Liver (tissue), 9 donors: ENCODE data around the gene CFL1. TPM values are rescaled to one million over a fixed set of nuclear protein-coding genes. Genes with fewer than 3 reads are reported as not detected.

Experiments
- DNase-seq: peaks from one replicate; pipeline ENCODE4 v3.0.0-alpha.2; 2017; ENCODE audit warnings: low spot score
- H3K27ac ChIP-seq, 2 donors: one replicate each; pipeline ENCODE4 v1.7.0; 2013; ENCODE audit warnings: inconsistent platforms in 2 of 2, low read length in 2 of 2, control low read depth in 1 of 2, low read depth in 1 of 2, mild to moderate bottlenecking in 1 of 2
- H3K27me3 ChIP-seq, 4 donors: one replicate each; pipeline versions ENCODE4 v1.6.1 to v1.7.0; 2013; ENCODE audit warnings: low read length in 3 of 4, inconsistent platforms in 1 of 4, mild to moderate bottlenecking in 1 of 4, moderate library complexity in 1 of 4; ENCODE audit not compliant: control insufficient read depth in 4 of 4, insufficient read depth in 4 of 4
- H3K36me3 ChIP-seq, 4 donors: one replicate each; pipeline versions ENCODE4 v1.6.1 to v1.7.0; 2013; ENCODE audit warnings: low read length in 3 of 4, mild to moderate bottlenecking in 3 of 4, low read depth in 1 of 4, moderate library complexity in 1 of 4; ENCODE audit not compliant: control insufficient read depth in 4 of 4, insufficient read depth in 3 of 4
- H3K4me1 ChIP-seq, 4 donors: one replicate each; pipeline versions ENCODE4 v1.6.1 to v1.7.0; 2013; ENCODE audit warnings: low read length in 3 of 4, mild to moderate bottlenecking in 3 of 4, moderate library complexity in 1 of 4; ENCODE audit not compliant: control insufficient read depth in 4 of 4, insufficient read depth in 4 of 4
- H3K4me3 ChIP-seq, 3 donors: one replicate each; pipeline versions ENCODE4 v1.6.1 to v1.7.0; 2013; ENCODE audit warnings: low read length in 3 of 3, control low read depth in 1 of 3, low read depth in 1 of 3, mild to moderate bottlenecking in 1 of 3
- H3K9ac ChIP-seq, 2 donors: one replicate each; pipeline ENCODE4 v1.7.0; 2013; ENCODE audit warnings: low read length in 2 of 2, mild to moderate bottlenecking in 2 of 2, moderate library complexity in 2 of 2, control low read depth in 1 of 2, low read depth in 1 of 2
- H3K9me3 ChIP-seq, 4 donors: one replicate each; pipeline versions ENCODE4 v1.6.1 to v1.7.0; 2013; ENCODE audit warnings: low read length in 3 of 4; ENCODE audit not compliant: control insufficient read depth in 4 of 4
- FOXA1 ChIP-seq: IDR thresholded peaks from 2 replicates; pipeline ENCODE4 v1.6.1; 2016; ENCODE audit warnings: antibody characterized with exemption
- GABPA ChIP-seq, 2 donors: IDR thresholded peaks in 1 of 2; conservative IDR thresholded peaks in 1 of 2; 2 replicates each; pipeline ENCODE4 v1.6.1; 2016; ENCODE audit warnings: antibody characterized with exemption in 2 of 2, mild to moderate bottlenecking in 1 of 2, moderate library complexity in 1 of 2
- HNF4A ChIP-seq, 2 donors: conservative IDR thresholded peaks; 2 replicates each; pipeline ENCODE4 v1.6.1; 2016; ENCODE audit warnings: antibody characterized with exemption in 2 of 2, mild to moderate bottlenecking in 2 of 2
- RAD21 ChIP-seq, 2 donors: IDR thresholded peaks; 2 replicates each; pipeline ENCODE4 v1.6.1; 2016; ENCODE audit warnings: antibody characterized with exemption in 2 of 2, mild to moderate bottlenecking in 2 of 2
- SP1 ChIP-seq: IDR thresholded peaks from 2 replicates; pipeline ENCODE4 v1.6.1; 2018; ENCODE audit warnings: antibody characterized with exemption, mild to moderate bottlenecking
- TAF1 ChIP-seq: conservative IDR thresholded peaks from 2 replicates; pipeline ENCODE4 v1.6.1; 2016; ENCODE audit warnings: antibody characterized with exemption, mild to moderate bottlenecking
- YY1 ChIP-seq: IDR thresholded peaks from 2 replicates; pipeline ENCODE4 v1.6.1; 2016; ENCODE audit warnings: antibody characterized with exemption, mild to moderate bottlenecking
- WGBS: extraction: QIAGEN DNeasy Blood & Tissue Kit; methylation state at CpG from one replicate; pipeline ENCODE4 v1.1.7; 2013; 5-methylcytosine and 5-hydroxymethylcytosine counted together
- polyA plus RNA-seq, 2 donors: library from polyadenylated mRNA; stranded (reverse) in 1 of 2; unstranded in 1 of 2; fragments of 200-250 nt in 1 of 2; fragments of >200 nt in 1 of 2; fragmentation: Nextera tagmentation in 1 of 2; extraction: Ambion mirVana in 1 of 2; gene quantifications; one replicate each; pipeline versions ENCODE4 v1.2.1 to v1.2.3, GENCODE V29; 2013 to 2015
- total RNA-seq, 2 donors: library from RNA; depleted of rRNA; stranded (reverse); fragments of >200 nt; gene quantifications; one replicate each; pipeline ENCODE4 v1.2.3, GENCODE V29; 2014
- TF ChIP-seq, protein P1 (sequence below): fragments of 150-350 bp; IDR thresholded peaks from 2 replicates; pipeline ENCODE4 v1.5.1; 2017; ENCODE audit warnings: improper control_type of control experiment, low read depth, low read length; ENCODE audit not compliant: missing input control
- TF ChIP-seq, protein P2 (sequence below): IDR thresholded peaks from 2 replicates; pipeline ENCODE4 v1.6.1; 2016; ENCODE audit warnings: antibody characterized with exemption
- TF ChIP-seq, protein P3 (sequence below): IDR thresholded peaks from 2 replicates; pipeline ENCODE4 v1.6.1; 2016; ENCODE audit warnings: antibody characterized with exemption
- TF ChIP-seq, protein P4 (sequence below): IDR thresholded peaks from 2 replicates; pipeline ENCODE4 v1.6.1; 2016; ENCODE audit warnings: antibody characterized with exemption
- donor health status: healthy.
- donor health status: healthy.
- donor health status: healthy.
- donor health status: healthy.
- donor health status: healthy.

Gene CFL1
- total and polyA plus RNA-seq, 4 donors, result 184 to 498 (median 282) TPM

DNA sequence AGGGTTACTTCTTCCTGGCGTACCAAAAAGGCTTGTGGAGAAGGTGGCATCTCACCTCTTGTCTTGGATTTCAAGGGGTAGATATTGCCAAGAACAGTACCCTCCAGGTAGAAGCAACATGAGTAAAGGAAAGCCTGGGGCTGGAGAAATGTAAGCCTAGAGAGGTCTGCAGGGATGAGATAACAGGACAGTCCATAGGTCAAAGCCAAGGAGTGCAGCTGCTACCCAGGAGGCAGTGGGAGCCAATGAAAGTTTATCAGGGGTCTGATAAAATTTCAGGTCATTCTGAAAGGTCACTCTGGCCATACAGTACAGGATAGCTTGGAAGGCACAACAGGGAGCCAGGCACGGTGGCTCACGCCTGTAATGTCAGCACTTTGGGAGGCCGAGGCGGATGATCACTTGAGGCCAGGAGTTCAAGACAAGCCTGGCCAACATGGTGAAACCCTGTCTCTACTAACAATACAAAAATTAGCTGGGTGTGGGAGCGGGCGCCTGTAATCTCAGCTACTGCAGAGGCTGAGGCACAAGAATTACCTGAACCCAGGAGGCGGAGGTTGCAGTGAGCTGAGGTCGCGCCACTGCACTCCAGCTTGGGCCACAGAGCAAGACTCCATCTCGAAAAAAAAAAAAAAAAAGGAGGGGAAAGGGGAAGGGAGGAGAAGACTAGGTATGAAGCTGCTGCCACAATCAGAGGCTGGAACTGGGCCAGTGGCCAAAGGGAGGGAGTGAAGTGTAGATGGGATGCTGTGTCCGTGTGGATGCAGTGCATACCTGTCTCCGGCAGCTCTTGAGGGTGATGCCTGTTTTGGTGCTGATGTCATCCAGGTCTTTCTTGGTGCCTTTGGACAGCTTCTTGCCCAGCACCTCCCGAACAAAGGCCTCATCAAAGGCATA is 29.1 kb upstream of the CFL1 start (continued):
- TF ChIP-seq, protein P1, sequence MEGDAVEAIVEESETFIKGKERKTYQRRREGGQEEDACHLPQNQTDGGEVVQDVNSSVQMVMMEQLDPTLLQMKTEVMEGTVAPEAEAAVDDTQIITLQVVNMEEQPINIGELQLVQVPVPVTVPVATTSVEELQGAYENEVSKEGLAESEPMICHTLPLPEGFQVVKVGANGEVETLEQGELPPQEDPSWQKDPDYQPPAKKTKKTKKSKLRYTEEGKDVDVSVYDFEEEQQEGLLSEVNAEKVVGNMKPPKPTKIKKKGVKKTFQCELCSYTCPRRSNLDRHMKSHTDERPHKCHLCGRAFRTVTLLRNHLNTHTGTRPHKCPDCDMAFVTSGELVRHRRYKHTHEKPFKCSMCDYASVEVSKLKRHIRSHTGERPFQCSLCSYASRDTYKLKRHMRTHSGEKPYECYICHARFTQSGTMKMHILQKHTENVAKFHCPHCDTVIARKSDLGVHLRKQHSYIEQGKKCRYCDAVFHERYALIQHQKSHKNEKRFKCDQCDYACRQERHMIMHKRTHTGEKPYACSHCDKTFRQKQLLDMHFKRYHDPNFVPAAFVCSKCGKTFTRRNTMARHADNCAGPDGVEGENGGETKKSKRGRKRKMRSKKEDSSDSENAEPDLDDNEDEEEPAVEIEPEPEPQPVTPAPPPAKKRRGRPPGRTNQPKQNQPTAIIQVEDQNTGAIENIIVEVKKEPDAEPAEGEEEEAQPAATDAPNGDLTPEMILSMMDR, result no peak

DNA sequence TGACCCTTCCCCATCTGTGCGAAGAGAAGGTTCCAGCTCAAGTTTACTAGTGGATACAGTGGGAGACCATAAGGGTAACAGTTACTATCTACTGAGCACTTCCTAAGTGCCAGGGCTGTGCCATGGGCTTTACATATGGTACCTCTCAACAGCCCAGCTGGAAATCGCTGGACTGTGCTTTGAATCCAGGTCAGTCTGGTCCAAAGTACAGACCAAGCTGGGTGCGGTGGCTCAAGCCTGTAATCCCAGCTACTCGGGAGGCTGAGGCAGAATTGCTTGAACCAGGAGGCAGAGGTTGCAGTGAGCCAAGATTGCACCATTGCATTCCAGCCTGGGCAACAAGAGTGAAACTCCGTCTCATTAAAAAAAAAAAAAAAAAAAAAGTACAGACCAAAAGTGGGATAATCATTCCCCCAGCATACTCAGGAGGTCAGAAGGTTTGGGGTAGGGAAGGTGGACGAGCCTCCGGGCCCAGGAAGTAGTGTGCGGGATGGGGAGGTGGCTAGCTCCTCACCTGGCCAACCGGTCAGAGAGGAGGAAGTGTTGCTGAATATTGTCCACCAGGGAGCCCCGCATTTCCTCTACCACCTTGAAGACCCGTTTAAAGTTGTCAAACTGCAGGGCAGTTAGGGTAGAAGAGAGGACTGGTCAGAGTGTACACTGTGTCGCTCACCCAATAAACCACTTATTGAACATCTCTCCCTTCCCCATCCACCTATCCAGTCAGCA is 28.0 kb upstream of the CFL1 start:
- Histone ChIP-seq H3K27ac (no peak overlapping the region), H3K4me1 (peaks cover 5 to 38% (median 25%) of the 10 kb centered on the region in 4 donors), H3K36me3 (peaks cover 2 to 12% (median 3%) of the 10 kb centered on the region in 4 donors), H3K9ac (no peak overlapping the region), H3K4me3 (no peak overlapping the region), H3K27me3 (no peaks in the 10 kb centered on the region), H3K9me3 (no peaks in the 10 kb centered on the region)
- DNase-seq, result no peak
- TF ChIP-seq, protein P2, sequence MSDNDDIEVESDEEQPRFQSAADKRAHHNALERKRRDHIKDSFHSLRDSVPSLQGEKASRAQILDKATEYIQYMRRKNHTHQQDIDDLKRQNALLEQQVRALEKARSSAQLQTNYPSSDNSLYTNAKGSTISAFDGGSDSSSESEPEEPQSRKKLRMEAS, result no peak
- TF ChIP-seq, protein P1, result no peak
- no peak for TF ChIP-seq TAF1
- TF ChIP-seq RAD21 (IDR thresholded peaks at IDR 0.05), result no peak
- TF ChIP-seq FOXA1, result no peak
- TF ChIP-seq, protein P3, sequence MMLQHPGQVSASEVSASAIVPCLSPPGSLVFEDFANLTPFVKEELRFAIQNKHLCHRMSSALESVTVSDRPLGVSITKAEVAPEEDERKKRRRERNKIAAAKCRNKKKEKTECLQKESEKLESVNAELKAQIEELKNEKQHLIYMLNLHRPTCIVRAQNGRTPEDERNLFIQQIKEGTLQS, result no peak
- no peak for TF ChIP-seq SP1
- TF ChIP-seq, protein P4, sequence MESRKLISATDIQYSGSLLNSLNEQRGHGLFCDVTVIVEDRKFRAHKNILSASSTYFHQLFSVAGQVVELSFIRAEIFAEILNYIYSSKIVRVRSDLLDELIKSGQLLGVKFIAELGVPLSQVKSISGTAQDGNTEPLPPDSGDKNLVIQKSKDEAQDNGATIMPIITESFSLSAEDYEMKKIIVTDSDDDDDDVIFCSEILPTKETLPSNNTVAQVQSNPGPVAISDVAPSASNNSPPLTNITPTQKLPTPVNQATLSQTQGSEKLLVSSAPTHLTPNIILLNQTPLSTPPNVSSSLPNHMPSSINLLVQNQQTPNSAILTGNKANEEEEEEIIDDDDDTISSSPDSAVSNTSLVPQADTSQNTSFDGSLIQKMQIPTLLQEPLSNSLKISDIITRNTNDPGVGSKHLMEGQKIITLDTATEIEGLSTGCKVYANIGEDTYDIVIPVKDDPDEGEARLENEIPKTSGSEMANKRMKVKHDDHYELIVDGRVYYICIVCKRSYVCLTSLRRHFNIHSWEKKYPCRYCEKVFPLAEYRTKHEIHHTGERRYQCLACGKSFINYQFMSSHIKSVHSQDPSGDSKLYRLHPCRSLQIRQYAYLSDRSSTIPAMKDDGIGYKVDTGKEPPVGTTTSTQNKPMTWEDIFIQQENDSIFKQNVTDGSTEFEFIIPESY, result no peak
- TF ChIP-seq HNF4A (conservative IDR thresholded peaks at IDR 0.05), result no peak
- no peak for TF ChIP-seq YY1
- TF ChIP-seq GABPA (IDR thresholded peaks at IDR 0.05 in 1 of 2, conservative IDR thresholded peaks at IDR 0.05 in 1 of 2), result no peak
- 84% methylated on average over 12 of the region's 12 CpGs for WGBS
